ENCODE data around the gene PACSIN2. TPM values are rescaled to one million over a fixed set of nuclear protein-coding genes. Genes with fewer than 3 reads are reported as not detected.

PACSIN2 gene
- total and polyA plus RNA-seq, 5 donors = 40.4 to 85.6 (median 69.4) TPM

GRCh38 chr22:42866100-42866499 lies 148.8 kb downstream of the PACSIN2 start:
- no peaks in the 10 kb centered on the region for H3K27me3 ChIP-seq (ENCODE audit: control insufficient read depth, insufficient read depth)
- no peak for ATAC-seq
- intact Hi-C loops (cut with DNase I) = loop anchor here in 1 of 4 donors (5.0 kb wide), 1 partner anchor 166 kb away; no protein-coding TSS in a partner anchor
- no peak overlapping the region for H3K27ac ChIP-seq (ENCODE audit: low read length)
- H3K4me1 ChIP-seq (ENCODE audit: control insufficient read depth, insufficient read depth, low read length) = no peaks in the 10 kb centered on the region
- no peaks in the 10 kb centered on the region for H3K9me3 ChIP-seq (ENCODE audit: control insufficient read depth, low read length)
- no peak overlapping the region for H3K4me3 ChIP-seq (ENCODE audit: low read length)
- WGBS = 88% methylated on average over 7 of the region's 7 CpGs
- DNase-seq = no peak

GRCh38 chr22:42865536-42865935 lies 149.4 kb downstream of the PACSIN2 start:
- no peak for ATAC-seq

GRCh38 chr22:42863349-42863961 lies 151.5 kb downstream of the PACSIN2 start:
- DNase-seq = no peak
- intact Hi-C loops (cut with DNase I) = no loop called here
- ATAC-seq = no peak
- no peak overlapping the region for H3K27ac ChIP-seq (ENCODE audit: low read length)
- H3K4me1 ChIP-seq (ENCODE audit: control insufficient read depth, insufficient read depth, low read length) = no peaks in the 10 kb centered on the region
- no peaks in the 10 kb centered on the region for H3K27me3 ChIP-seq (ENCODE audit: control insufficient read depth, insufficient read depth)
- 67% methylated on average over 4 of the region's 4 CpGs for WGBS
- H3K4me3 ChIP-seq (ENCODE audit: low read length) = no peak overlapping the region
- H3K9me3 ChIP-seq (ENCODE audit: control insufficient read depth, low read length) = no peaks in the 10 kb centered on the region

More at GRCh38 chr22:42865536-42865935, 149.4 kb downstream of the PACSIN2 start:
- H3K27me3 ChIP-seq (ENCODE audit: control insufficient read depth, insufficient read depth) = no peaks in the 10 kb centered on the region
- intact Hi-C loops (cut with DNase I) = loop anchor here in 1 of 4 donors (5.0 kb wide), 1 partner anchor 167 kb away; no protein-coding TSS in a partner anchor
- no peak overlapping the region for H3K27ac ChIP-seq (ENCODE audit: low read length)
- H3K9me3 ChIP-seq (ENCODE audit: control insufficient read depth, low read length) = no peaks in the 10 kb centered on the region
- DNase-seq = no peak
- H3K4me3 ChIP-seq (ENCODE audit: low read length) = no peak overlapping the region
- H3K4me1 ChIP-seq (ENCODE audit: control insufficient read depth, insufficient read depth, low read length) = no peaks in the 10 kb centered on the region
- WGBS = 84% methylated on average over 8 of the region's 8 CpGs

- H3K27ac ChIP-seq (ENCODE audit: low read length) = no peak overlapping the region
- no peaks in the 10 kb centered on the region for H3K4me1 ChIP-seq (ENCODE audit: control insufficient read depth, insufficient read depth, low read length)
- no peak for DNase-seq
- intact Hi-C loops (cut with DNase I) = no loop called here
- no peaks in the 10 kb centered on the region for H3K27me3 ChIP-seq (ENCODE audit: control insufficient read depth, insufficient read depth)
- no peak for ATAC-seq
- H3K4me3 ChIP-seq (ENCODE audit: low read length) = no peak overlapping the region
- 93% methylated on average over 7 of the region's 7 CpGs for WGBS
- no peaks in the 10 kb centered on the region for H3K9me3 ChIP-seq (ENCODE audit: control insufficient read depth, low read length)
These were observed 152.8 kb downstream of the PACSIN2 start for GRCh38 chr22:42862045-42862734.

GRCh38 chr22:42860968-42861367 lies 154.0 kb downstream of the PACSIN2 start:
- Histone ChIP-seq H3K9me3 (ENCODE audit: control insufficient read depth, low read length) (no peaks in the 10 kb centered on the region), H3K4me1 (ENCODE audit: control insufficient read depth, insufficient read depth, low read length) (no peaks in the 10 kb centered on the region), H3K4me3 (ENCODE audit: low read length) (no peak overlapping the region), H3K27me3 (ENCODE audit: control insufficient read depth, insufficient read depth) (no peaks in the 10 kb centered on the region), H3K27ac (ENCODE audit: low read length) (no peak overlapping the region)
- no peak for ATAC-seq
- WGBS = 60% methylated on average over 4 of the region's 4 CpGs
- DNase-seq = no peak
- intact Hi-C loops (cut with DNase I) = no loop called here

GRCh38 chr22:42857845-42858481 lies 157.0 kb downstream of the PACSIN2 start:
- Histone ChIP-seq H3K9me3 (ENCODE audit: control insufficient read depth, low read length) (no peaks in the 10 kb centered on the region), H3K4me3 (ENCODE audit: low read length) (no peak overlapping the region), H3K27ac (ENCODE audit: low read length) (no peak overlapping the region), H3K27me3 (ENCODE audit: control insufficient read depth, insufficient read depth) (no peaks in the 10 kb centered on the region), H3K4me1 (ENCODE audit: control insufficient read depth, insufficient read depth, low read length) (no peaks in the 10 kb centered on the region)
- intact Hi-C loops (cut with DNase I) = no loop called here
- 92% methylated on average over 14 of the region's 14 CpGs for WGBS
- ATAC-seq = peak in 1 of 2 donors; percentile 1
- no peak for DNase-seq

GRCh38 chr22:42856865-42857704 lies 157.9 kb downstream of the PACSIN2 start, which contains the start of gene ARFGAP3:
Gene ARFGAP3, minus strand, starts transcription at chr22:42857273. Its CDS starts 91 bp downstream, at chr22:42857182.
- ATAC-seq (peak; percentile 96 to 98), DNase-seq (peak; percentile 95 to 98 (median 98))
- H3K9me3 ChIP-seq (ENCODE audit: control insufficient read depth, low read length) = no peaks in the 10 kb centered on the region
- H3K4me3 ChIP-seq (ENCODE audit: low read length) = peak within 1 kb of the TSS; percentile 81
- WGBS = 6% methylated on average over 109 of the region's 111 CpGs
- H3K27me3 ChIP-seq (ENCODE audit: control insufficient read depth, insufficient read depth) = no peaks in the 10 kb centered on the region
- intact Hi-C loops (cut with DNase I) = no loop called here
- H3K4me1 ChIP-seq (ENCODE audit: control insufficient read depth, insufficient read depth, low read length) = no peaks in the 10 kb centered on the region
- peak within 1 kb of the TSS; percentile 95 for H3K27ac ChIP-seq (ENCODE audit: low read length)

GRCh38 chr22:42856179-42856864 lies 158.6 kb downstream of the PACSIN2 start:
- WGBS = under 1% methylated on average over 42 of the region's 44 CpGs
- Histone ChIP-seq H3K27ac (ENCODE audit: low read length) (peak overlapping the region; percentile 95), H3K27me3 (ENCODE audit: control insufficient read depth, insufficient read depth) (no peaks in the 10 kb centered on the region), H3K4me3 (ENCODE audit: low read length) (peak overlapping the region; percentile 81), H3K9me3 (ENCODE audit: control insufficient read depth, low read length) (no peaks in the 10 kb centered on the region), H3K4me1 (ENCODE audit: control insufficient read depth, insufficient read depth, low read length) (no peaks in the 10 kb centered on the region)
- intact Hi-C loops (cut with DNase I) = no loop called here
- ATAC-seq = peak; percentile 9 to 50
- DNase-seq = peak; percentile 73 to 85 (median 81)

- Histone ChIP-seq H3K4me3 (ENCODE audit: low read length) (peak overlapping the region; percentile 81), H3K27me3 (ENCODE audit: control insufficient read depth, insufficient read depth) (no peaks in the 10 kb centered on the region), H3K9me3 (ENCODE audit: control insufficient read depth, low read length) (no peaks in the 10 kb centered on the region), H3K4me1 (ENCODE audit: control insufficient read depth, insufficient read depth, low read length) (no peaks in the 10 kb centered on the region), H3K27ac (ENCODE audit: low read length) (no peak overlapping the region)
- 36% methylated on average over 4 of the region's 4 CpGs for WGBS
- intact Hi-C loops (cut with DNase I) = no loop called here
- ATAC-seq (no peak), DNase-seq (no peak)
These were observed 159.2 kb downstream of the PACSIN2 start for GRCh38 chr22:42855721-42856120.

GRCh38 chr22:42855211-42855610 lies 159.7 kb downstream of the PACSIN2 start:
- Histone ChIP-seq H3K4me3 (ENCODE audit: low read length) (no peak overlapping the region), H3K9me3 (ENCODE audit: control insufficient read depth, low read length) (no peaks in the 10 kb centered on the region), H3K27me3 (ENCODE audit: control insufficient read depth, insufficient read depth) (no peaks in the 10 kb centered on the region), H3K4me1 (ENCODE audit: control insufficient read depth, insufficient read depth, low read length) (no peaks in the 10 kb centered on the region), H3K27ac (ENCODE audit: low read length) (no peak overlapping the region)
- intact Hi-C loops (cut with DNase I) = no loop called here
- DNase-seq = no peak
- ATAC-seq = no peak
- WGBS = 79% methylated on average over 8 of the region's 8 CpGs

All from right cardiac atrium (tissue), 5 donors.